ENCODE measurements around the gene OXGR1.

The OXGR1 gene

GRCh38 chr13:96958286-96958891 lies 35.9 kb downstream of the OXGR1 start:
- peak; percentile 25 for DNase-seq

- no peak for DNase-seq
These were observed 41.7 kb downstream of the OXGR1 start for GRCh38 chr13:96952595-96952994.

GRCh38 chr13:96948127-96948526 lies 46.1 kb downstream of the OXGR1 start:
- no peak for DNase-seq

- DNase-seq: no peak
These were observed 46.8 kb downstream of the OXGR1 start for GRCh38 chr13:96947343-96947910.

- DNase-seq: no peak
These were observed 47.5 kb downstream of the OXGR1 start for GRCh38 chr13:96946709-96947311.

GRCh38 chr13:96940961-96941360 lies 53.3 kb downstream of the OXGR1 start:
- no peak for DNase-seq

GRCh38 chr13:96935901-96936300 lies 58.4 kb downstream of the OXGR1 start:
- DNase-seq: no peak

Measured in NCI-H774 (cell line).